GM21723 (cell line): ENCODE results near the gene IQSEC1.

Experiments
- ATAC-seq: cut with Tn5 transposase; IDR thresholded peaks from one replicate; pipeline ENCODE4 v1.9.1; 2021; ENCODE audit warnings: mild to moderate bottlenecking, moderate library complexity; ENCODE audit not compliant: unreplicated experiment

Gene IQSEC1

GRCh38 chr3:13070391-13071070 is 2.7 kb downstream of the IQSEC1 start:
- ATAC-seq, result no peak

- no peak for ATAC-seq
Measured at GRCh38 chr3:13069495-13069894, 3.7 kb downstream of the IQSEC1 start.

- no peak for ATAC-seq
Measured at GRCh38 chr3:13068269-13069010, 4.8 kb downstream of the IQSEC1 start.

GRCh38 chr3:13067778-13068177 is 5.5 kb downstream of the IQSEC1 start:
- ATAC-seq, result no peak

GRCh38 chr3:13066834-13067233 is 6.4 kb downstream of the IQSEC1 start:
- no peak for ATAC-seq

GRCh38 chr3:13066236-13066635 is 7.0 kb downstream of the IQSEC1 start:
- ATAC-seq, result no peak

GRCh38 chr3:13065727-13066126 is 7.5 kb downstream of the IQSEC1 start:
- ATAC-seq, result no peak

- no peak for ATAC-seq
Measured at GRCh38 chr3:13064964-13065363, 8.3 kb downstream of the IQSEC1 start.

- ATAC-seq, result no peak
Measured at GRCh38 chr3:13064159-13064868, 8.9 kb downstream of the IQSEC1 start.

GRCh38 chr3:13063225-13063624 is 10.0 kb downstream of the IQSEC1 start:
- no peak for ATAC-seq

- no peak for ATAC-seq
Measured at GRCh38 chr3:13062647-13063046, 10.6 kb downstream of the IQSEC1 start.

- ATAC-seq, result no peak
Measured at GRCh38 chr3:13060341-13060910, 12.8 kb downstream of the IQSEC1 start.

- no peak for ATAC-seq
Measured at GRCh38 chr3:13058346-13059120, 14.7 kb downstream of the IQSEC1 start.

GRCh38 chr3:13057282-13058040 is 15.8 kb downstream of the IQSEC1 start:
- ATAC-seq, result no peak

GRCh38 chr3:13055634-13056033 is 17.6 kb downstream of the IQSEC1 start:
- ATAC-seq, result no peak

GRCh38 chr3:13054341-13055285 is 18.6 kb downstream of the IQSEC1 start:
- ATAC-seq, result no peak

- ATAC-seq, result no peak
Measured at GRCh38 chr3:13053893-13054292, 19.3 kb downstream of the IQSEC1 start.

- ATAC-seq, result no peak
Measured at GRCh38 chr3:13053420-13053819, 19.8 kb downstream of the IQSEC1 start.
